NCI-H748 (cell line): Measurements from ENCODE around the gene RNF145.
A peak's percentile ranks its signal among the peaks of the same experiment; 100 is the strongest.

Experiments used
- DNase-seq: peaks from one replicate; lab custom pipeline; 2025; ENCODE audit not compliant: unreplicated experiment; lab: John Stamatoyannopoulos, UW

RNF145 gene

GRCh38 chr5:159218595-159219023 is 9.3 kb upstream of the RNF145 start:
- no peak for DNase-seq

- no peak for DNase-seq
These were observed 7.9 kb upstream of the RNF145 start for GRCh38 chr5:159217236-159217635.

GRCh38 chr5:159216454-159216853 is 7.1 kb upstream of the RNF145 start:
- DNase-seq = no peak

GRCh38 chr5:159215886-159216285 is 6.5 kb upstream of the RNF145 start:
- DNase-seq = no peak

GRCh38 chr5:159214486-159215271 is 5.3 kb upstream of the RNF145 start:
- DNase-seq = no peak

- DNase-seq = no peak
These were observed 3.5 kb upstream of the RNF145 start for GRCh38 chr5:159212657-159213462.

GRCh38 chr5:159211729-159212174 is 2.4 kb upstream of the RNF145 start:
- peak; percentile 23 for DNase-seq

- DNase-seq = no peak
These were observed 1.5 kb upstream of the RNF145 start for GRCh38 chr5:159210846-159211245.

- DNase-seq = peak; percentile 40
These were observed 883 bp upstream of the RNF145 start for GRCh38 chr5:159210210-159210661.

GRCh38 chr5:159208514-159209437 is 577 bp downstream of the RNF145 start:
- DNase-seq = peak; percentile 52

- peak; percentile 84 for DNase-seq
These were observed 1.5 kb downstream of the RNF145 start for GRCh38 chr5:159207686-159208513.

GRCh38 chr5:159207222-159207685 is 2.1 kb downstream of the RNF145 start:
- no peak for DNase-seq

- no peak for DNase-seq
These were observed 2.5 kb downstream of the RNF145 start for GRCh38 chr5:159206818-159207217.

GRCh38 chr5:159206368-159206767 is 3.0 kb downstream of the RNF145 start:
- DNase-seq = no peak

GRCh38 chr5:159203351-159203750 is 6.0 kb downstream of the RNF145 start:
- no peak for DNase-seq

- DNase-seq = no peak
These were observed 7.2 kb downstream of the RNF145 start for GRCh38 chr5:159202151-159202550.

- no peak for DNase-seq
These were observed 9.6 kb downstream of the RNF145 start for GRCh38 chr5:159199780-159200179.

- DNase-seq = no peak
These were observed 10.1 kb downstream of the RNF145 start for GRCh38 chr5:159199225-159199624.

GRCh38 chr5:159198063-159199036 is 11.0 kb downstream of the RNF145 start:
- DNase-seq = no peak
